Transverse colon (tissue), 3 donors: Measurements from ENCODE around the gene UBE2V1.

Source experiments
- EP300 ChIP-seq: sonication (generic); formaldehyde crosslinking; IDR thresholded peaks from one replicate; pipeline ENCODE4 v1.6.1; 2017; ENCODE audit warnings: antibody characterized with exemption, low read depth
- POLR2A ChIP-seq: fragments of 450-650 bp; IDR thresholded peaks from one replicate; pipeline ENCODE4 v1.6.1; 2016; ENCODE audit warnings: antibody characterized with exemption, mild to moderate bottlenecking, moderate library complexity
- TF ChIP-seq, protein P1 (sequence below), 5 experiments: fragments of 200-600 bp in 3 of 5; fragments of 450-650 bp in 2 of 5; sonication (generic) in 3 of 5; IDR thresholded peaks; 1 replicate in 2 of 5; 2 replicates in 3 of 5; pipeline ENCODE4 v1.5.1; 2016 to 2017; ENCODE audit warnings: antibody characterized with exemption in 5 of 5, inconsistent platforms in 3 of 5, mild to moderate bottlenecking in 2 of 5, moderate library complexity in 1 of 5

DNA sequence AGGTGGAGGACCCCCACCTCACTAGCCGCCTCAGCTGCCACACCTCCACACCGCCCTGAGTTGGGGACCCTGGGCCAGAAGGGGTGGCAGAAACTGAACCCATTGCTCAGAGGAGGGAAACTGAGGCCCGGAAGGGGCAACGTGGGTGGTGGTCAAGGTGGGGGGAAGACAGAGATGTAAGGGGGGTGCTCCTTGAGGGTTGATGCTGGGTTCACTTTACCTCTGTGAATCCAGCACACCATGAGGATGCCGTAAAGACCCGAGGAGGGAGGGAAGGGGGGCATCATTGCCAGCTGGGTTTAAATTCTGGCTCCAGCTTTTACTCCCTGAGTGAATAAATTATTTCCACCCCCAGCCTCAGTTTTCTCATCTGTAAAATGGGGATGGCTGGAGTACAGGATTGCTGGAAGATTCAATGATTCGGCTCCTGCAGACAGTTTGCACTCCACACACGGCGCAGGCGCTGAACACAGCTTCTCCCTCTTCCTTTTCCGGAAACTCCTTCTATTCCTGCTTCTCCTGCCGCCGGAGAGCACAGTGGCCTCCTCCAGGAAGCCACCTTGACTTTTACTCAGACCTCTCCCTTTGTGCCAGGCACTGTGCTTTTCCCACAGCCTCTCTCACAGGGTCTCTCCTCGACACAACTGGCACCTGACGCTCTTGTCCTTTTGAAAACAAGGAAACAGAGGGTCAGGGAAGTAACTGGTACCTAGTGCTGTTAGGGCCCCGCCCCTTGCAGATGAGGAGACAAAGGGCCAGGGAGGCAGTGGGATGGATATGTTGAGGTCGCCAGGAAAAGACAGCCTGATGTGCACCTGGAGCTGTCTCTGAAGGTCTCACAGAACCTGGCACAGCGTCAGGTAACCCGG is 59.4 kb downstream of the UBE2V1 start:
- TF ChIP-seq, protein P1, sequence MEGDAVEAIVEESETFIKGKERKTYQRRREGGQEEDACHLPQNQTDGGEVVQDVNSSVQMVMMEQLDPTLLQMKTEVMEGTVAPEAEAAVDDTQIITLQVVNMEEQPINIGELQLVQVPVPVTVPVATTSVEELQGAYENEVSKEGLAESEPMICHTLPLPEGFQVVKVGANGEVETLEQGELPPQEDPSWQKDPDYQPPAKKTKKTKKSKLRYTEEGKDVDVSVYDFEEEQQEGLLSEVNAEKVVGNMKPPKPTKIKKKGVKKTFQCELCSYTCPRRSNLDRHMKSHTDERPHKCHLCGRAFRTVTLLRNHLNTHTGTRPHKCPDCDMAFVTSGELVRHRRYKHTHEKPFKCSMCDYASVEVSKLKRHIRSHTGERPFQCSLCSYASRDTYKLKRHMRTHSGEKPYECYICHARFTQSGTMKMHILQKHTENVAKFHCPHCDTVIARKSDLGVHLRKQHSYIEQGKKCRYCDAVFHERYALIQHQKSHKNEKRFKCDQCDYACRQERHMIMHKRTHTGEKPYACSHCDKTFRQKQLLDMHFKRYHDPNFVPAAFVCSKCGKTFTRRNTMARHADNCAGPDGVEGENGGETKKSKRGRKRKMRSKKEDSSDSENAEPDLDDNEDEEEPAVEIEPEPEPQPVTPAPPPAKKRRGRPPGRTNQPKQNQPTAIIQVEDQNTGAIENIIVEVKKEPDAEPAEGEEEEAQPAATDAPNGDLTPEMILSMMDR (IDR thresholded peaks at IDR 0.05): no peak
- TF ChIP-seq EP300 (no peak), POLR2A (no peak)
